ENCODE results near the gene CDKAL1.

DNA sequence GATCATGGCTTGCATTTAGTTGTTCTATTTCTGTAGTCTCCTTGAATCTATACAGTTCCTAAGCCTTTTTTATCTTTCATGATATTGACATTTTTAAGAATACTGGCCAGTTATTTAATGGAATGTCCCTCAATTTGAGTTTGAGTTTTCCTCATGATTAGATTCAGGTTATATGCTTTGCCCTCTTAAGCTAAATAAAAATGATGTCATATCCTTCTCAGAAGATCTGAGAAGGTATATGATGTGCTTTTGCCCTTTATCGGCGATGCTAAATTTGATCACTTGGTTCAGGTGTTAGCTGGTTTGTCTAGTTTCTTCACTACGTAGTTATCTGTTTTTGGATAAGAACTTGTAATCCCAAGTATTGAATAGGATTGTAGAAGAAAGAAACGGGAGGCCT, 549.5 kb downstream of the CDKAL1 start:
- TF ChIP-seq MAX (IDR thresholded peaks at IDR 0.05): no peak
- TF ChIP-seq, protein P1, sequence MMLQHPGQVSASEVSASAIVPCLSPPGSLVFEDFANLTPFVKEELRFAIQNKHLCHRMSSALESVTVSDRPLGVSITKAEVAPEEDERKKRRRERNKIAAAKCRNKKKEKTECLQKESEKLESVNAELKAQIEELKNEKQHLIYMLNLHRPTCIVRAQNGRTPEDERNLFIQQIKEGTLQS (IDR thresholded peaks at IDR 0.05; ENCODE audit: insufficient read depth, low read depth, low read length): no peak
- TF ChIP-seq CTCF (IDR thresholded peaks at IDR 0.05; ENCODE audit: control extremely low read depth in 1 of 3, insufficient read depth in 1 of 3, low read depth in 1 of 3, low read length in 3 of 3): no peak
- TF ChIP-seq SIN3A (conservative IDR thresholded peaks at IDR 0.05 in 1 of 2, IDR thresholded peaks at IDR 0.05 in 1 of 2; ENCODE audit: low read depth in 1 of 2, low read length in 2 of 2): no peak
- no peak for TF ChIP-seq YY1 (IDR thresholded peaks at IDR 0.05; ENCODE audit: low read depth, low read length)
- TF ChIP-seq ASH2L (IDR thresholded peaks at IDR 0.05; ENCODE audit: low read length): no peak
- TF ChIP-seq EP300 (IDR thresholded peaks at IDR 0.05; ENCODE audit: borderline replicate concordance in 1 of 2, low read depth in 2 of 2, low read length in 2 of 2): no peak
- no peak for TF ChIP-seq NANOG (IDR thresholded peaks at IDR 0.05; ENCODE audit: insufficient read depth, low read depth, low read length, poor library complexity, severe bottlenecking)
- no peak for TF ChIP-seq HDAC6 (IDR thresholded peaks at IDR 0.05; ENCODE audit: low read depth, low read length)
- TF ChIP-seq GABPA (IDR thresholded peaks at IDR 0.05; ENCODE audit: borderline replicate concordance, insufficient read depth, low read length): no peak

Data from H1 (cell line).